HG03139 (cell line): ENCODE results near the gene CHFR.
"Not testable (repeated sequence)": the region's sequence is repeated elsewhere in the genome, so short reads cannot be mapped to it uniquely, and the experiment has no call there.

ENCODE experiments used
- ATAC-seq: cut with Tn5 transposase; IDR thresholded peaks from one replicate; pipeline ENCODE4 v1.9.1; 2021; ENCODE audit not compliant: unreplicated experiment

Gene CHFR

GRCh38 chr12:132874620-132875019, 12.8 kb downstream of the CHFR start:
- ATAC-seq = not testable (repeated sequence)

- ATAC-seq = no peak
Measured at GRCh38 chr12:132874175-132874574, 13.2 kb downstream of the CHFR start.

- no peak for ATAC-seq
Measured at GRCh38 chr12:132873724-132874123, 13.7 kb downstream of the CHFR start.

- no peak for ATAC-seq
Measured at GRCh38 chr12:132872975-132873421, 14.4 kb downstream of the CHFR start.

GRCh38 chr12:132872073-132872855, 15.1 kb downstream of the CHFR start:
- no peak for ATAC-seq

GRCh38 chr12:132869551-132869950, 17.9 kb downstream of the CHFR start:
- no peak for ATAC-seq

- ATAC-seq = no peak
Measured at GRCh38 chr12:132866251-132866828, 21.1 kb downstream of the CHFR start.

- no peak for ATAC-seq
Measured at GRCh38 chr12:132861558-132861957, 25.8 kb downstream of the CHFR start.

- ATAC-seq = no peak
Measured at GRCh38 chr12:132858718-132859266, 28.6 kb downstream of the CHFR start.

- not testable (repeated sequence) for ATAC-seq
Measured at GRCh38 chr12:132857019-132857418, 30.4 kb downstream of the CHFR start.

GRCh38 chr12:132856581-132856980, 30.8 kb downstream of the CHFR start:
- ATAC-seq = no peak

- not testable (repeated sequence) for ATAC-seq
Measured at GRCh38 chr12:132855211-132855610, 32.2 kb downstream of the CHFR start.

- ATAC-seq = no peak
Measured at GRCh38 chr12:132853285-132854092, 33.9 kb downstream of the CHFR start.

GRCh38 chr12:132852496-132852895, 34.9 kb downstream of the CHFR start:
- ATAC-seq = no peak

GRCh38 chr12:132851465-132851864, 35.9 kb downstream of the CHFR start:
- no peak for ATAC-seq

- ATAC-seq = no peak
Measured at GRCh38 chr12:132850291-132850690, 37.1 kb downstream of the CHFR start.

GRCh38 chr12:132848521-132848920, 38.9 kb downstream of the CHFR start:
- no peak for ATAC-seq

- ATAC-seq = no peak
Measured at GRCh38 chr12:132847363-132848356, 39.7 kb downstream of the CHFR start.

GRCh38 chr12:132844681-132845080, 42.7 kb downstream of the CHFR start:
- ATAC-seq = not testable (repeated sequence)

- no peak for ATAC-seq
Measured at GRCh38 chr12:132842449-132843045, 44.9 kb downstream of the CHFR start.
